ENCODE results near the gene SUCO. TPM values are rescaled to one million over a fixed set of nuclear protein-coding genes. Genes with fewer than 3 reads are reported as not detected.
"Not testable (repeated sequence)": the region's sequence is repeated elsewhere in the genome, so short reads cannot be mapped to it uniquely, and the experiment has no call there.

The SUCO gene
- total RNA-seq, 1 donor from 2014 or later, result 63.7 TPM

- Histone ChIP-seq H3K4me3 (ENCODE audit: insufficient read depth, low read depth, low read length) (no peak overlapping the region), H3K9ac (ENCODE audit: low read length) (no peak overlapping the region), H3K27me3 (ENCODE audit: insufficient read depth, low read length) (no peaks in the 10 kb centered on the region), H2AFZ (ENCODE audit: low read depth, low read length) (no peak overlapping the region), H3K79me2 (ENCODE audit: insufficient read depth, low read length) (no peaks in the 10 kb centered on the region), H3K4me1 (ENCODE audit: insufficient read depth, low read length) (no peaks in the 10 kb centered on the region), H3K9me3 (ENCODE audit: insufficient read depth, low read depth, low read length) (peaks cover 9% of the 10 kb centered on the region), H3K4me2 (ENCODE audit: low read length) (no peak overlapping the region), H4K20me1 (ENCODE audit: insufficient read depth, low read length) (no peaks in the 10 kb centered on the region), H3K27ac (ENCODE audit: low read depth, low read length) (no peak overlapping the region), H3K36me3 (ENCODE audit: insufficient read depth, low read length) (no peaks in the 10 kb centered on the region)
- Mint-ChIP-seq H3K4me1 (ENCODE audit: low read depth, unreplicated experiment) (no peaks in the 10 kb centered on the region), H3K9me3 (ENCODE audit: unreplicated experiment) (peaks cover 55% of the 10 kb centered on the region), H3K36me3 (ENCODE audit: low read depth, unreplicated experiment) (peaks cover 13% of the 10 kb centered on the region), H3K27ac (ENCODE audit: unreplicated experiment) (no peak overlapping the region), H3K27me3 (ENCODE audit: low read depth, unreplicated experiment) (no peaks in the 10 kb centered on the region), H3K4me3 (ENCODE audit: unreplicated experiment) (no peak overlapping the region)
- TF ChIP-seq EZH2 (IDR thresholded peaks at IDR 0.05; ENCODE audit: insufficient read depth, low read length) (no peak), CTCF (IDR thresholded peaks at IDR 0.05; ENCODE audit: insufficient read depth, low read depth, low read length) (no peak)
- FAIRE-seq (no peak), DNase-seq (ENCODE audit: low read depth) (no peak)
Observed at GRCh38 chr1:172616636-172617035, 83.7 kb downstream of the SUCO start.

GRCh38 chr1:172620603-172621002 lies 87.7 kb downstream of the SUCO start:
- not testable (repeated sequence) for H3K4me3 Mint-ChIP-seq (ENCODE audit: unreplicated experiment); H3K27me3 Mint-ChIP-seq (ENCODE audit: low read depth, unreplicated experiment); H3K36me3 ChIP-seq (ENCODE audit: insufficient read depth, low read length); H3K36me3 Mint-ChIP-seq (ENCODE audit: low read depth, unreplicated experiment); H3K4me1 Mint-ChIP-seq (ENCODE audit: low read depth, unreplicated experiment); DNase-seq (ENCODE audit: low read depth); H3K27me3 ChIP-seq (ENCODE audit: insufficient read depth, low read length); H3K4me2 ChIP-seq (ENCODE audit: low read length); H2AFZ ChIP-seq (ENCODE audit: low read depth, low read length); FAIRE-seq; H3K79me2 ChIP-seq (ENCODE audit: insufficient read depth, low read length); H3K27ac Mint-ChIP-seq (ENCODE audit: unreplicated experiment); H3K4me1 ChIP-seq (ENCODE audit: insufficient read depth, low read length); H3K9ac ChIP-seq (ENCODE audit: low read length); H4K20me1 ChIP-seq (ENCODE audit: insufficient read depth, low read length); H3K27ac ChIP-seq (ENCODE audit: low read depth, low read length); H3K4me3 ChIP-seq (ENCODE audit: insufficient read depth, low read depth, low read length); H3K9me3 ChIP-seq (ENCODE audit: insufficient read depth, low read depth, low read length)
- peaks cover 55% of the 10 kb centered on the region for H3K9me3 Mint-ChIP-seq (ENCODE audit: unreplicated experiment)

- Mint-ChIP-seq H3K27ac (ENCODE audit: unreplicated experiment) (no peak overlapping the region), H3K27me3 (ENCODE audit: low read depth, unreplicated experiment) (no peaks in the 10 kb centered on the region), H3K4me1 (ENCODE audit: low read depth, unreplicated experiment) (no peaks in the 10 kb centered on the region), H3K36me3 (ENCODE audit: low read depth, unreplicated experiment) (peaks cover 8% of the 10 kb centered on the region), H3K9me3 (ENCODE audit: unreplicated experiment) (peaks cover 38% of the 10 kb centered on the region), H3K4me3 (ENCODE audit: unreplicated experiment) (no peak overlapping the region)
- H3K4me2 ChIP-seq (ENCODE audit: low read length), result no peak overlapping the region
- no peaks in the 10 kb centered on the region for H3K36me3 ChIP-seq (ENCODE audit: insufficient read depth, low read length)
- no peaks in the 10 kb centered on the region for H3K27me3 ChIP-seq (ENCODE audit: insufficient read depth, low read length)
- no peak for TF ChIP-seq CTCF (IDR thresholded peaks at IDR 0.05; ENCODE audit: insufficient read depth, low read depth, low read length)
- TF ChIP-seq EZH2 (IDR thresholded peaks at IDR 0.05; ENCODE audit: insufficient read depth, low read length), result no peak
- H3K79me2 ChIP-seq (ENCODE audit: insufficient read depth, low read length), result no peaks in the 10 kb centered on the region
- no peak overlapping the region for H2AFZ ChIP-seq (ENCODE audit: low read depth, low read length)
- peaks cover 9% of the 10 kb centered on the region for H3K9me3 ChIP-seq (ENCODE audit: insufficient read depth, low read depth, low read length)
- H4K20me1 ChIP-seq (ENCODE audit: insufficient read depth, low read length), result no peaks in the 10 kb centered on the region
- H3K4me3 ChIP-seq (ENCODE audit: insufficient read depth, low read depth, low read length), result no peak overlapping the region
- H3K4me1 ChIP-seq (ENCODE audit: insufficient read depth, low read length), result no peaks in the 10 kb centered on the region
- no peak for DNase-seq (ENCODE audit: low read depth)
- no peak for FAIRE-seq
- H3K9ac ChIP-seq (ENCODE audit: low read length), result no peak overlapping the region
- no peak overlapping the region for H3K27ac ChIP-seq (ENCODE audit: low read depth, low read length)
Observed at GRCh38 chr1:172622541-172622940, 89.6 kb downstream of the SUCO start.

Measured in astrocyte (in vitro differentiated cells and primary cell).